C4-2B (cell line): ENCODE data around the gene GPSM3.
A peak's percentile ranks its signal among the peaks of the same experiment; 100 is the strongest.

Source experiments
- H3K27ac ChIP-seq: fragments of 450-650 bp; 2 replicates; pipeline ENCODE4 v1.5.1; 2017
- ZFX ChIP-seq: fragments of 450-650 bp; IDR thresholded peaks from 2 replicates; pipeline ENCODE4 v1.6.1; 2017
- TF ChIP-seq, protein P1 (sequence below): fragments of 450-650 bp; conservative IDR thresholded peaks from 2 replicates; pipeline ENCODE4 v1.5.1; 2017; ENCODE audit warnings: mild to moderate bottlenecking

GPSM3 gene

DNA sequence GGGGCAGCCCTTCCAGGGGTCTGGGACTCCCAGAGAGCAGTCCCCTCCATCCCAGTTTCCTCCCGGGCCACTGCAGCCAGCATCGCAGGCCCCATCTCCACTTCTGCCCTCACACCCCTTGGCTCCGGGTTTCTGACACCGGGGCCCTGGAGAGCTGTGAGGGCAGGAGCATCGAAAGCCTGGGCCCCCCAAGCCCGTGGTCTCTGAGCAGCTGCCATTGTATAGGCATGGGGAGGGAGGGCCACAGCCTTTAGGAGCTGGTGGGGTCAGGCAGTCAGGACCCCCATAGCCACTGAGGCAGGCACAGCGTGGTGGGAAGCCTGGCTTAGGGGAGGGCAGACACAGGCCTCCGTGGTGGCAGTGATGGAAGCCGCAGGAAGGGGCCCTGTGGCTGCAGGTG is 9.7 kb upstream of the GPSM3 start:
- no peak overlapping the region for H3K27ac ChIP-seq
- TF ChIP-seq, protein P1, sequence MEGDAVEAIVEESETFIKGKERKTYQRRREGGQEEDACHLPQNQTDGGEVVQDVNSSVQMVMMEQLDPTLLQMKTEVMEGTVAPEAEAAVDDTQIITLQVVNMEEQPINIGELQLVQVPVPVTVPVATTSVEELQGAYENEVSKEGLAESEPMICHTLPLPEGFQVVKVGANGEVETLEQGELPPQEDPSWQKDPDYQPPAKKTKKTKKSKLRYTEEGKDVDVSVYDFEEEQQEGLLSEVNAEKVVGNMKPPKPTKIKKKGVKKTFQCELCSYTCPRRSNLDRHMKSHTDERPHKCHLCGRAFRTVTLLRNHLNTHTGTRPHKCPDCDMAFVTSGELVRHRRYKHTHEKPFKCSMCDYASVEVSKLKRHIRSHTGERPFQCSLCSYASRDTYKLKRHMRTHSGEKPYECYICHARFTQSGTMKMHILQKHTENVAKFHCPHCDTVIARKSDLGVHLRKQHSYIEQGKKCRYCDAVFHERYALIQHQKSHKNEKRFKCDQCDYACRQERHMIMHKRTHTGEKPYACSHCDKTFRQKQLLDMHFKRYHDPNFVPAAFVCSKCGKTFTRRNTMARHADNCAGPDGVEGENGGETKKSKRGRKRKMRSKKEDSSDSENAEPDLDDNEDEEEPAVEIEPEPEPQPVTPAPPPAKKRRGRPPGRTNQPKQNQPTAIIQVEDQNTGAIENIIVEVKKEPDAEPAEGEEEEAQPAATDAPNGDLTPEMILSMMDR: no peak
- TF ChIP-seq ZFX: no peak

GRCh38 chr6:32200711-32201475 is 8.4 kb upstream of the GPSM3 start:
- H3K27ac ChIP-seq: no peak overlapping the region
- TF ChIP-seq, protein P1: no peak
- TF ChIP-seq ZFX: no peak

DNA sequence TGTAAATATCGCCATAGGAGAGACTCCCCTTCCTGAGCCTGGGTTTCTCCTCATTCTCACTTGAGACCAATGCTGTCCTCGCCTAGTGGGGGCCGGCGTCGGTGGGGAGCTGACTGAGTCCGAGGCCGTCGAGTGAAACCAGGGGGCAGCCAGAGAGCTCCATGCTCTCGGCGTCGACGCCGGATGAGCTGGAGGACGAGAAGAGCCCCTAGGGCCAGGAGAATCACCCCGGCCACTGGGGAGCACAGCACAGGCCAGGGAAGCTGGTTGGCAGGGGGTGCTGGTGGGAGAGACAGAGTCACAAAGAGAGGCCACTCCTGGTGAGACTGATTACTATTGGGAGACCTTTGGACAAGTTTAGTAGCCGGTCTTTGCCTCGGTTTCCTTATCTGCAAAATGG is 6.4 kb upstream of the GPSM3 start:
- TF ChIP-seq, protein P1: no peak
- TF ChIP-seq ZFX: no peak
- H3K27ac ChIP-seq: no peak overlapping the region

- no peak for TF ChIP-seq ZFX
- TF ChIP-seq, protein P1: no peak
- no peak overlapping the region for H3K27ac ChIP-seq
These were observed 5.9 kb upstream of the GPSM3 start for GRCh38 chr6:32198345-32198696.

DNA sequence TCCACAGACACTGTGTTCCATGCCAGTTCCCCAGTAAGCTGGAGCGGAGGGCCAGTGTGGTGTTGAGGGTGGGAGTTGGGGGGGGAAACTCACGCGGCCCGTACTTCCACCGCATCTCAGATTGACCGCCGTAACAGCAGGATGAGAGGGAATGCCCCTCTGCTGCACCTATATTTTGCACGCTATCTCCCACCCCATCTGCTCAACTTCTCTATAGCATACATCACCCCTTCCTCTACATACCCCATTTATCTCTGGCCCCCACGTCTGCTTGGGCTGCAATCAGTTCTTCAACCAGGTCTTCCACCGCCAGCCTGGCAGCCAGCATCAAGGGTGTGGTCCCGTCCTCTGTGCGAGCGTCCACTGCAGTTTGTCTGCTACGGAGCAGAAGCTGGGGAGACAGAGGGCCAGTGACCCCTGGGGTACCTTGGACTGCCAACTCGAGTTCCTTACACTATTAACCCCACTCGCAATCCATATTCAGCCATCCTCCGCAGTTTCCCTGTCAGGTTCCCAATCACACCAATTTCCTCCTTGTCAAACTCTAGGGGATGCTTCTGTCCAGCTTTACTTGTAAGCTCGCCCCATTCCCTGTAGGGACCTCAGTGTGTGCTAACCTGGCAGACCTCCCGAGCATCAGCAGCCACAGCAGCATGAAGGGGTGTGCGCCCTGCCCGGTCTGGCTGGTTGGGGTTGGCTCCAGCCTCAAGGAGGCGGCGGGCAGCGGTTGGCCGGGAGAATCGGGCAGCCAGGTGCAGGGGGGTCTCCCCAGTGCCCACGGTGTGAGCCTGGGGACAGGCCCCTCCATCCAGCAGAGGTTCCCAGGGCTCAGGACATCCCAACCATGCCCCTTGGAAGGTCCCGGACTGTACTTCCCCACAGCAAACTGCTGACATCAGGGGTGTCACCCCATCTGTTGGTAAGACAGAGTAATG is 4.5 kb upstream of the GPSM3 start:
- H3K27ac ChIP-seq: peak overlapping the region; percentile 97
- TF ChIP-seq, protein P1: no peak
- TF ChIP-seq ZFX: no peak

DNA sequence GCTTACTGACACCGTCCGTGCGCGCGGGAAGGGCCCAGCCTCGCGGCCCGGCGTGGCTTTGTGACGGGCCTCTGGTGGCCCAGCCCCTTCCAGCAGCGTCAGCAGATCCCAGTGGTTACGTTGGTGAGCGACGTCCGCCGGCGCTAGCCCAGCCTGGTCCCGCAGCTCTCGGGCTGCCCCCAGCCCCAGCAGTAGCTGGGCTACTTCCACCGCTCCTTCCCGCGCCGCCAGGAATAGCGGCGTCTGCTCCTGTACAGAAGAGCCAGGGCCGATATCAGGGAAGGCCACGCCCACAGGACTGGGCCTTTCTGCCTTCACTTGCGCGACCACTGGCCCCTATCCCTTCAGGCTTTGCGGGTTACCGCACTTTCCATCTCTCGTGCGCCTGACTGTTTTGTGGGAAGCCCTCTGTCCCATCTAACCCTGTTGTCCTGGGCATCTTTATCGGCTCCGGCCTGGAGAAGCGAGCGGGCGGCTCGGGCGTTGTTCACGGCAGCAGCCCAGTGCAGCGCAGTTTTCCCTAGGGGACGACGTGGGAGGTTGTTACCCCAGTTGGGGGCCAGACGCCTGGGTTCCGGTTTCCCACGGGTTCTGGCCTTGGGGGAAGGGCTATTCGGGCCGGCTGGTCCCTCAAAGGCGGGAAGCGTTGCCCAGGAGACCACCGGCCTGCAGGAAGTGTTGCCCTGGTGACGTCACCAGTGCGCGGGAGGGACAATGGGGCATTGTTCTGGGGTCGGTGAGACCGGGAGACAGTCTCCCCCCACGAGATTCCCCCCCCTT is 3.6 kb upstream of the GPSM3 start:
- TF ChIP-seq, protein P1: no peak
- peak; percentile 79; the same call in 1 of the 2 replicates for TF ChIP-seq ZFX
- H3K27ac ChIP-seq: peak overlapping the region; percentile 97

DNA sequence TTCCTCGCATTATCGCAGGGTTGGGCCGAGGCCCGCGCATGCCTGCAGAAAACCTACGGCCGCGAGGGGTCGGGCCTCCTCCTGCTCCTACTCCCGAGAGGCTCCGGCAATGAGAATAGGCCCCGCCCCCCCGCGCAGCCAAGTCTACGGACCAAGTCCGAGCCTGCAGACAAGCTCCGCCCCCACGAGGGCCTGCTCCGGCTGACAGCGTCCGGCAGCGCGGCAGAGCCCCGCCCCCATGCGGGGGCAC is 3.1 kb upstream of the GPSM3 start:
- peak overlapping the region; percentile 97 for H3K27ac ChIP-seq
- TF ChIP-seq ZFX: no peak
- TF ChIP-seq, protein P1: no peak
